ENCODE results near the gene PER1. TPM values are rescaled to one million over a fixed set of nuclear protein-coding genes. Genes with fewer than 3 reads are reported as not detected.
A peak's percentile ranks its signal among the peaks of the same experiment; 100 is the strongest.

Gene PER1
- total and polyA plus RNA-seq, 9 of the 15 experiments (the other 6 are each of a cell fraction or from before 2014, with no cell fraction given) = 0.13 to 26.0 (median 3.4) TPM

DNA sequence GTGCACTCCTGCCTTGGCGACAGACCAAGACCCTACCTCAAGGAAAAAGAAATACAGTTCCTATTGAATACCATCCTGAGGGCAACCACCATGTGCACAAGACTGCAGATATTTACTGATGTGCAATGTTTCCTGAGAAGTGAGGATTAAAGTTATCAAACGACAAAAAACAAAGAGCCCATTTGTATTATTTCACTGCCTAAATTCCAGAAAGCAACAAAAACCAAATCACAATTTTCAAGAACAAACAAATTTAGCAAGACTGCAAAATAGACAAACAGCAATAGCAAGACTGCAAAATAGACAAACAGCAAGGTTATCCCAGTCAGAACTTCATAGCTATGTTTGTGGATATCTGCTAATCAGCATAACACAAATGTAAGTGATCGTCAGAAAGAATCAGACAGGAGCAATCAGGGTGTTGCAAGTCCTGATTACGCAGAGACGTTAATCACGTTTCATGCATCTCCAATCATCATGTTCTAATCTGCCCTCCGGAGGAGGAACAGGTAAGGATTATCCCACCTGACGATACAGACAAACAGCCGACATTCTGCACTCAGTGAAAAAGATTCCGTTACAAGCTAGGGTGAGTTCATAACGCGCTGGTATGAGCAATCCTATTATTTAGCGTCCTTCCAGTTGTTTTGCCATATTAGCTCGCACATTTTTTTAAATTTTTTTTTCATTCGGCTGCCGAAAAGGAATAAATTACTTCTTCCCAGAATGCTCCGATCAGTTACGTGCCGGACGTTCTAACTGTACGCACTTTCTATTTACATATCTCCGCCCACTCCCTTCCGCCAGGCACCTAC lies 21.1 kb upstream of the PER1 start (continued):
- TF ChIP-seq, protein P1, sequence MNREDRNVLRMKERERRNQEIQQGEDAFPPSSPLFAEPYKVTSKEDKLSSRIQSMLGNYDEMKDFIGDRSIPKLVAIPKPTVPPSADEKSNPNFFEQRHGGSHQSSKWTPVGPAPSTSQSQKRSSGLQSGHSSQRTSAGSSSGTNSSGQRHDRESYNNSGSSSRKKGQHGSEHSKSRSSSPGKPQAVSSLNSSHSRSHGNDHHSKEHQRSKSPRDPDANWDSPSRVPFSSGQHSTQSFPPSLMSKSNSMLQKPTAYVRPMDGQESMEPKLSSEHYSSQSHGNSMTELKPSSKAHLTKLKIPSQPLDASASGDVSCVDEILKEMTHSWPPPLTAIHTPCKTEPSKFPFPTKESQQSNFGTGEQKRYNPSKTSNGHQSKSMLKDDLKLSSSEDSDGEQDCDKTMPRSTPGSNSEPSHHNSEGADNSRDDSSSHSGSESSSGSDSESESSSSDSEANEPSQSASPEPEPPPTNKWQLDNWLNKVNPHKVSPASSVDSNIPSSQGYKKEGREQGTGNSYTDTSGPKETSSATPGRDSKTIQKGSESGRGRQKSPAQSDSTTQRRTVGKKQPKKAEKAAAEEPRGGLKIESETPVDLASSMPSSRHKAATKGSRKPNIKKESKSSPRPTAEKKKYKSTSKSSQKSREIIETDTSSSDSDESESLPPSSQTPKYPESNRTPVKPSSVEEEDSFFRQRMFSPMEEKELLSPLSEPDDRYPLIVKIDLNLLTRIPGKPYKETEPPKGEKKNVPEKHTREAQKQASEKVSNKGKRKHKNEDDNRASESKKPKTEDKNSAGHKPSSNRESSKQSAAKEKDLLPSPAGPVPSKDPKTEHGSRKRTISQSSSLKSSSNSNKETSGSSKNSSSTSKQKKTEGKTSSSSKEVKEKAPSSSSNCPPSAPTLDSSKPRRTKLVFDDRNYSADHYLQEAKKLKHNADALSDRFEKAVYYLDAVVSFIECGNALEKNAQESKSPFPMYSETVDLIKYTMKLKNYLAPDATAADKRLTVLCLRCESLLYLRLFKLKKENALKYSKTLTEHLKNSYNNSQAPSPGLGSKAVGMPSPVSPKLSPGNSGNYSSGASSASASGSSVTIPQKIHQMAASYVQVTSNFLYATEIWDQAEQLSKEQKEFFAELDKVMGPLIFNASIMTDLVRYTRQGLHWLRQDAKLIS (CRISPR knock-in tag; IDR thresholded peaks at IDR 0.05) = peak; percentile 99
- TF ChIP-seq RBBP5 (IDR thresholded peaks at IDR 0.05; ENCODE audit: borderline replicate concordance, insufficient read depth, low read length, poor library complexity, severe bottlenecking) = no peak
- TF ChIP-seq CTBP1 (IDR thresholded peaks at IDR 0.05; ENCODE audit: borderline replicate concordance) = peak; percentile 99
- no peak for TF ChIP-seq TSC22D4 (tag; IDR thresholded peaks at IDR 0.05)
- TF ChIP-seq ZNF184 (CRISPR knock-in tag; IDR thresholded peaks at IDR 0.05) = no peak
- TF ChIP-seq, protein P2, sequence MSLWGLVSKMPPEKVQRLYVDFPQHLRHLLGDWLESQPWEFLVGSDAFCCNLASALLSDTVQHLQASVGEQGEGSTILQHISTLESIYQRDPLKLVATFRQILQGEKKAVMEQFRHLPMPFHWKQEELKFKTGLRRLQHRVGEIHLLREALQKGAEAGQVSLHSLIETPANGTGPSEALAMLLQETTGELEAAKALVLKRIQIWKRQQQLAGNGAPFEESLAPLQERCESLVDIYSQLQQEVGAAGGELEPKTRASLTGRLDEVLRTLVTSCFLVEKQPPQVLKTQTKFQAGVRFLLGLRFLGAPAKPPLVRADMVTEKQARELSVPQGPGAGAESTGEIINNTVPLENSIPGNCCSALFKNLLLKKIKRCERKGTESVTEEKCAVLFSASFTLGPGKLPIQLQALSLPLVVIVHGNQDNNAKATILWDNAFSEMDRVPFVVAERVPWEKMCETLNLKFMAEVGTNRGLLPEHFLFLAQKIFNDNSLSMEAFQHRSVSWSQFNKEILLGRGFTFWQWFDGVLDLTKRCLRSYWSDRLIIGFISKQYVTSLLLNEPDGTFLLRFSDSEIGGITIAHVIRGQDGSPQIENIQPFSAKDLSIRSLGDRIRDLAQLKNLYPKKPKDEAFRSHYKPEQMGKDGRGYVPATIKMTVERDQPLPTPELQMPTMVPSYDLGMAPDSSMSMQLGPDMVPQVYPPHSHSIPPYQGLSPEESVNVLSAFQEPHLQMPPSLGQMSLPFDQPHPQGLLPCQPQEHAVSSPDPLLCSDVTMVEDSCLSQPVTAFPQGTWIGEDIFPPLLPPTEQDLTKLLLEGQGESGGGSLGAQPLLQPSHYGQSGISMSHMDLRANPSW (CRISPR knock-in tag; IDR thresholded peaks at IDR 0.05) = no peak; the same call in 1 of the 2 replicates
- no peak for TF ChIP-seq ZNF232 (CRISPR knock-in tag; IDR thresholded peaks at IDR 0.05)
- no peak for TF ChIP-seq ZNF408 (CRISPR knock-in tag; IDR thresholded peaks at IDR 0.05; ENCODE audit: low read depth)
- TF ChIP-seq, protein P3, sequence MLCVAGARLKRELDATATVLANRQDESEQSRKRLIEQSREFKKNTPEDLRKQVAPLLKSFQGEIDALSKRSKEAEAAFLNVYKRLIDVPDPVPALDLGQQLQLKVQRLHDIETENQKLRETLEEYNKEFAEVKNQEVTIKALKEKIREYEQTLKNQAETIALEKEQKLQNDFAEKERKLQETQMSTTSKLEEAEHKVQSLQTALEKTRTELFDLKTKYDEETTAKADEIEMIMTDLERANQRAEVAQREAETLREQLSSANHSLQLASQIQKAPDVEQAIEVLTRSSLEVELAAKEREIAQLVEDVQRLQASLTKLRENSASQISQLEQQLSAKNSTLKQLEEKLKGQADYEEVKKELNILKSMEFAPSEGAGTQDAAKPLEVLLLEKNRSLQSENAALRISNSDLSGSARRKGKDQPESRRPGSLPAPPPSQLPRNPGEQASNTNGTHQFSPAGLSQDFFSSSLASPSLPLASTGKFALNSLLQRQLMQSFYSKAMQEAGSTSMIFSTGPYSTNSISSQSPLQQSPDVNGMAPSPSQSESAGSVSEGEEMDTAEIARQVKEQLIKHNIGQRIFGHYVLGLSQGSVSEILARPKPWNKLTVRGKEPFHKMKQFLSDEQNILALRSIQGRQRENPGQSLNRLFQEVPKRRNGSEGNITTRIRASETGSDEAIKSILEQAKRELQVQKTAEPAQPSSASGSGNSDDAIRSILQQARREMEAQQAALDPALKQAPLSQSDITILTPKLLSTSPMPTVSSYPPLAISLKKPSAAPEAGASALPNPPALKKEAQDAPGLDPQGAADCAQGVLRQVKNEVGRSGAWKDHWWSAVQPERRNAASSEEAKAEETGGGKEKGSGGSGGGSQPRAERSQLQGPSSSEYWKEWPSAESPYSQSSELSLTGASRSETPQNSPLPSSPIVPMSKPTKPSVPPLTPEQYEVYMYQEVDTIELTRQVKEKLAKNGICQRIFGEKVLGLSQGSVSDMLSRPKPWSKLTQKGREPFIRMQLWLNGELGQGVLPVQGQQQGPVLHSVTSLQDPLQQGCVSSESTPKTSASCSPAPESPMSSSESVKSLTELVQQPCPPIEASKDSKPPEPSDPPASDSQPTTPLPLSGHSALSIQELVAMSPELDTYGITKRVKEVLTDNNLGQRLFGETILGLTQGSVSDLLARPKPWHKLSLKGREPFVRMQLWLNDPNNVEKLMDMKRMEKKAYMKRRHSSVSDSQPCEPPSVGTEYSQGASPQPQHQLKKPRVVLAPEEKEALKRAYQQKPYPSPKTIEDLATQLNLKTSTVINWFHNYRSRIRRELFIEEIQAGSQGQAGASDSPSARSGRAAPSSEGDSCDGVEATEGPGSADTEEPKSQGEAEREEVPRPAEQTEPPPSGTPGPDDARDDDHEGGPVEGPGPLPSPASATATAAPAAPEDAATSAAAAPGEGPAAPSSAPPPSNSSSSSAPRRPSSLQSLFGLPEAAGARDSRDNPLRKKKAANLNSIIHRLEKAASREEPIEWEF (CRISPR knock-in tag; IDR thresholded peaks at IDR 0.05) = no peak
- TF ChIP-seq, protein P4, sequence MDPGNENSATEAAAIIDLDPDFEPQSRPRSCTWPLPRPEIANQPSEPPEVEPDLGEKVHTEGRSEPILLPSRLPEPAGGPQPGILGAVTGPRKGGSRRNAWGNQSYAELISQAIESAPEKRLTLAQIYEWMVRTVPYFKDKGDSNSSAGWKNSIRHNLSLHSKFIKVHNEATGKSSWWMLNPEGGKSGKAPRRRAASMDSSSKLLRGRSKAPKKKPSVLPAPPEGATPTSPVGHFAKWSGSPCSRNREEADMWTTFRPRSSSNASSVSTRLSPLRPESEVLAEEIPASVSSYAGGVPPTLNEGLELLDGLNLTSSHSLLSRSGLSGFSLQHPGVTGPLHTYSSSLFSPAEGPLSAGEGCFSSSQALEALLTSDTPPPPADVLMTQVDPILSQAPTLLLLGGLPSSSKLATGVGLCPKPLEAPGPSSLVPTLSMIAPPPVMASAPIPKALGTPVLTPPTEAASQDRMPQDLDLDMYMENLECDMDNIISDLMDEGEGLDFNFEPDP (CRISPR knock-in tag; IDR thresholded peaks at IDR 0.05) = peak; percentile 91
- peak; percentile 77 for TF ChIP-seq TCFL5 (CRISPR knock-in tag; conservative IDR thresholded peaks at IDR 0.05)

Measured in K562 (cell line).